ENCODE results near the gene CCHCR1.

- TF ChIP-seq SKIL (CRISPR knock-in tag; IDR thresholded peaks at IDR 0.05; ENCODE audit: borderline replicate concordance), result no peak
- no peak for TF ChIP-seq MXI1 (IDR thresholded peaks at IDR 0.05; ENCODE audit: borderline replicate concordance, low read depth, low read length)
- no peak for TF ChIP-seq PBX3 (CRISPR knock-in tag; IDR thresholded peaks at IDR 0.05; ENCODE audit: borderline replicate concordance)
- TF ChIP-seq HOXA5 (CRISPR knock-in tag; IDR thresholded peaks at IDR 0.05), result no peak
- TF ChIP-seq SP1 (IDR thresholded peaks at IDR 0.05), result no peak
- no peak for TF ChIP-seq SP1 (CRISPR knock-in tag; IDR thresholded peaks at IDR 0.05)
- no peak for TF ChIP-seq NRL (CRISPR knock-in tag; IDR thresholded peaks at IDR 0.05; ENCODE audit: borderline replicate concordance)
- no peak for TF ChIP-seq ZBTB4 (CRISPR knock-in tag; IDR thresholded peaks at IDR 0.05; ENCODE audit: borderline replicate concordance)
Observed at GRCh38 chr6:31130751-31131150, 26.9 kb downstream of the CCHCR1 start.

All from HepG2 (cell line).